ENCODE results near the gene PRODH2.
"Not testable (repeated sequence)": the region's sequence is repeated elsewhere in the genome, so short reads cannot be mapped to it uniquely, and the experiment has no call there.

The PRODH2 gene

GRCh38 chr19:35796645-35797542 lies 15.8 kb downstream of the PRODH2 start:
- no peak for DNase-seq (ENCODE audit: low spot score)

- not testable (repeated sequence) for DNase-seq (ENCODE audit: low spot score)
Measured at GRCh38 chr19:35795564-35795963, 17.1 kb downstream of the PRODH2 start.

GRCh38 chr19:35793381-35794165 lies 19.1 kb downstream of the PRODH2 start:
- DNase-seq (ENCODE audit: low spot score), result peak; percentile 79

GRCh38 chr19:35792888-35793287 lies 19.8 kb downstream of the PRODH2 start:
- DNase-seq (ENCODE audit: low spot score), result no peak

GRCh38 chr19:35792312-35792711 lies 20.3 kb downstream of the PRODH2 start:
- DNase-seq (ENCODE audit: low spot score), result no peak

GRCh38 chr19:35791814-35792279 lies 20.8 kb downstream of the PRODH2 start:
- no peak for DNase-seq (ENCODE audit: low spot score)

GRCh38 chr19:35790981-35791813 lies 21.4 kb downstream of the PRODH2 start:
- no peak for DNase-seq (ENCODE audit: low spot score)

- no peak for DNase-seq (ENCODE audit: low spot score)
Measured at GRCh38 chr19:35789978-35790944, 22.4 kb downstream of the PRODH2 start.

GRCh38 chr19:35789195-35789977 lies 23.3 kb downstream of the PRODH2 start:
- no peak for DNase-seq (ENCODE audit: low spot score)

- no peak for DNase-seq (ENCODE audit: low spot score)
Measured at GRCh38 chr19:35788205-35788960, 24.3 kb downstream of the PRODH2 start.

- no peak for DNase-seq (ENCODE audit: low spot score)
Measured at GRCh38 chr19:35787227-35787799, 25.3 kb downstream of the PRODH2 start.

- DNase-seq (ENCODE audit: low spot score), result no peak
Measured at GRCh38 chr19:35786299-35787160, 26.1 kb downstream of the PRODH2 start.

- no peak for DNase-seq (ENCODE audit: low spot score)
Measured at GRCh38 chr19:35785339-35785627, 27.4 kb downstream of the PRODH2 start.

GRCh38 chr19:35784503-35785338 lies 27.9 kb downstream of the PRODH2 start:
- no peak for DNase-seq (ENCODE audit: low spot score)

- DNase-seq (ENCODE audit: low spot score), result no peak
Measured at GRCh38 chr19:35783469-35784434, 28.9 kb downstream of the PRODH2 start.

- DNase-seq (ENCODE audit: low spot score), result no peak
Measured at GRCh38 chr19:35782589-35782988, 30.1 kb downstream of the PRODH2 start.
